ENCODE measurements around the gene CLIC3. TPM values are rescaled to one million over a fixed set of nuclear protein-coding genes. Genes with fewer than 3 reads are reported as not detected.

Gene CLIC3
- total RNA-seq, 4 donors from 2014 or later = 0.36 TPM; not detected in 3

DNA sequence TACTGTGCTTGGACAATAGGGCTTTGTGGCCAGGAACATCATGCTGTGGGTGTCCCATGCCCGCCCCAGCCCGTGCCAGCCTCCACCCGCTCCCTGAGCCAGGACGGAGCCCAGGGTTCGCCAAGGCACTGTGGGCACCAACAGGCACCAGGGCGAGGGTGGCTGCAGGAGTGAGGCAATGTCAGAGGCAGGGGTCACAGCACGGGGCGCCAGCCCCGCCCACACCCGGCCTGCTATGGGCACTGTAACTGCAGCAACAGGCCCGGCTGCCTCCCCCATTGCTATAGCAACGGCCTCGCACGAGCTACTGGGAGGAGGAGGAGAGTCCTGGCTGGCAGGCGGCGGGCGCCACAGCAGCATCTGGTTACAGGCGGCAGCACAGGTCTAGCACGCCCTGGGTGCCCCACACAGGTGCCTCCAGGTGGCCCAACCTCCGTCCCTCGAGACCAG is 29.2 kb upstream of the CLIC3 start:
- H3K4me1 ChIP-seq = peaks cover 20 to 23% of the 10 kb centered on the region in 2 donors
- DNase-seq (no peak), ATAC-seq (no peak)
- H3K4me3 ChIP-seq = no peak overlapping the region
- no peaks in the 10 kb centered on the region for H3K9me3 ChIP-seq
- H3K36me3 ChIP-seq = peaks cover 0 to 8% of the 10 kb centered on the region in 2 donors
- in situ Hi-C loops (cut with MboI; ENCODE audit: low sequenced_read_pairs in 4 of 4) (no loop called here), intact Hi-C loops (cut with DNase I; ENCODE audit: low total_unique reads) (loop anchor here (5.0 kb wide), 1 partner anchor 178 kb away; the partner anchor contains the start of gene PHPT1)
- TF ChIP-seq POLR2A (IDR thresholded peaks at IDR 0.05) = no peak
- TF ChIP-seq, protein P1, sequence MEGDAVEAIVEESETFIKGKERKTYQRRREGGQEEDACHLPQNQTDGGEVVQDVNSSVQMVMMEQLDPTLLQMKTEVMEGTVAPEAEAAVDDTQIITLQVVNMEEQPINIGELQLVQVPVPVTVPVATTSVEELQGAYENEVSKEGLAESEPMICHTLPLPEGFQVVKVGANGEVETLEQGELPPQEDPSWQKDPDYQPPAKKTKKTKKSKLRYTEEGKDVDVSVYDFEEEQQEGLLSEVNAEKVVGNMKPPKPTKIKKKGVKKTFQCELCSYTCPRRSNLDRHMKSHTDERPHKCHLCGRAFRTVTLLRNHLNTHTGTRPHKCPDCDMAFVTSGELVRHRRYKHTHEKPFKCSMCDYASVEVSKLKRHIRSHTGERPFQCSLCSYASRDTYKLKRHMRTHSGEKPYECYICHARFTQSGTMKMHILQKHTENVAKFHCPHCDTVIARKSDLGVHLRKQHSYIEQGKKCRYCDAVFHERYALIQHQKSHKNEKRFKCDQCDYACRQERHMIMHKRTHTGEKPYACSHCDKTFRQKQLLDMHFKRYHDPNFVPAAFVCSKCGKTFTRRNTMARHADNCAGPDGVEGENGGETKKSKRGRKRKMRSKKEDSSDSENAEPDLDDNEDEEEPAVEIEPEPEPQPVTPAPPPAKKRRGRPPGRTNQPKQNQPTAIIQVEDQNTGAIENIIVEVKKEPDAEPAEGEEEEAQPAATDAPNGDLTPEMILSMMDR (IDR thresholded peaks at IDR 0.05 in 4 of 5, conservative IDR thresholded peaks at IDR 0.05 in 1 of 5) = no peak
- H3K27me3 ChIP-seq = no peaks in the 10 kb centered on the region
- H3K27ac ChIP-seq = no peak overlapping the region

DNA sequence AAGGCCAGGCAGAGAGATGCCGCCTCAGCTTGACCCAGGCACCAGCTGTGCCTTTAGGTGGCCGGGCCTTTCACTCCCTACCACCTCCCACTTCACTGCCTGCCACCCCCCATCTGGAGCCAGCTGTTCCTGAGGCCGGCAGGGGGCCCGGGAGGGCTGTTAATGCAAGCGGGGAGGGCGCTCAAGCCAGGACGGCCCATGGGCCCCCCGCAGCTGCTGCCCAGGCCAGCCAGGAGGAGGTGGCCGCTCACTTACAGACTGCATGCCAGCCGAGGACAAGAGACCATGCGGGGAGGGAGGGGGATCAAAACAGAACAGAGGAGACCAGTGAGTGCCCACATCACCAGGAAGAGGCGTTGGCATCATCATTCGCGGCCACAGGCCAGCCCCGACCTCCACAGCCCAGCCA is 27.2 kb upstream of the CLIC3 start:
- H3K27me3 ChIP-seq = no peaks in the 10 kb centered on the region
- TF ChIP-seq POLR2A (IDR thresholded peaks at IDR 0.05) = no peak
- TF ChIP-seq, protein P1 (IDR thresholded peaks at IDR 0.05 in 4 of 5, conservative IDR thresholded peaks at IDR 0.05 in 1 of 5) = no peak
- H3K36me3 ChIP-seq = peaks cover 0 to 8% of the 10 kb centered on the region in 2 donors
- no peaks in the 10 kb centered on the region for H3K9me3 ChIP-seq
- ATAC-seq (no peak), DNase-seq (no peak)
- H3K4me3 ChIP-seq = no peak overlapping the region
- in situ Hi-C loops (cut with MboI; ENCODE audit: low sequenced_read_pairs in 4 of 4) (no loop called here), intact Hi-C loops (cut with DNase I; ENCODE audit: low total_unique reads) (no loop called here)
- no peak overlapping the region for H3K27ac ChIP-seq
- H3K4me1 ChIP-seq = peaks cover 12 to 16% of the 10 kb centered on the region in 2 donors

DNA sequence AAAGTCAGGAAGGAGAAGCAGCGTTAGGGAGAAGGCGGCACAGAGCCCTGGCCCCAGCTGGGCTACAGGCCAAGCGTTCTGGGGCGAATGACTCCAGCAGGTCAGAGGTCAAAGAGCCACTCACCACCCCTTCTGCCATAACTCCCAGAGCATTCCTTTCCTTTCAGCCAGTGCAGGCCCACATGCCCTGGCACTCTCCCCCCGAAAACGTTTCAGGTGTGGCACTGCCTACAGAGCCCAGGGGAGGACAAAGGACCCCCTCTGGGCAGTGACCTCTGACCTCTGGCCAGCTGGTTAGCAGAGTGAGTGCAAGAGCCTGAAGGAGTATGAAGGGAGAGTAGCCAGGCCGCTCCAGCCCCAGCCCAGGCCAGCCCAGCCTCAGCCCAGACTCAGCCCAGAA is 26.8 kb upstream of the CLIC3 start:
- no peaks in the 10 kb centered on the region for H3K27me3 ChIP-seq
- ATAC-seq (no peak), DNase-seq (no peak)
- H3K36me3 ChIP-seq = peaks cover 0 to 8% of the 10 kb centered on the region in 2 donors
- no peak overlapping the region for H3K27ac ChIP-seq
- TF ChIP-seq POLR2A (IDR thresholded peaks at IDR 0.05) = no peak
- TF ChIP-seq, protein P1 (IDR thresholded peaks at IDR 0.05 in 4 of 5, conservative IDR thresholded peaks at IDR 0.05 in 1 of 5) = no peak
- no peaks in the 10 kb centered on the region for H3K9me3 ChIP-seq
- in situ Hi-C loops (cut with MboI; ENCODE audit: low sequenced_read_pairs in 4 of 4) = no loop called here
- H3K4me1 ChIP-seq = peaks cover 10 to 13% of the 10 kb centered on the region in 2 donors
- intact Hi-C loops (cut with DNase I; ENCODE audit: low total_unique reads) = no loop called here
- no peak overlapping the region for H3K4me3 ChIP-seq

DNA sequence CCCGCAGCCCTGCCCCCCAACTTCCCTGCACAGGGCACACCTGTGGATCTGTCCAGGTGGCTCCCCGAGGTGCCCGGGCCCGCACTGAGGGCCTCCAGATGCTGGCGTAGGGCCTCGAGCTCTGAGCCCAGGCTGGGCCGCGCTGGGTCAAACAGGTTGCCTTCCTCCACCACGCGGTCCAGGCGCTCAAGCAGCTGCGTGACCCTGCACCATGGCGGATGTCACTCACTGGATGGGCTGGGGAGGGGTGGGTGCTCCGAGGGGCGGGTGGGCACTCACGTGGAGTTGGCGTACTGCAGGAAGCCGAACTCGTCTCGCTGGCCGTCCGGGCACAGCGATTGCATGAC is 26.3 kb upstream of the CLIC3 start:
- H3K4me3 ChIP-seq = no peak overlapping the region
- H3K4me1 ChIP-seq = peaks cover 10 to 13% of the 10 kb centered on the region in 2 donors
- DNase-seq = no peak
- H3K27ac ChIP-seq = no peak overlapping the region
- no peak for ATAC-seq
- intact Hi-C loops (cut with DNase I; ENCODE audit: low total_unique reads) (no loop called here), in situ Hi-C loops (cut with MboI; ENCODE audit: low sequenced_read_pairs in 4 of 4) (no loop called here)
- peaks cover 0 to 8% of the 10 kb centered on the region in 2 donors for H3K36me3 ChIP-seq
- TF ChIP-seq, protein P1 (IDR thresholded peaks at IDR 0.05 in 4 of 5, conservative IDR thresholded peaks at IDR 0.05 in 1 of 5) = no peak
- no peak for TF ChIP-seq POLR2A (IDR thresholded peaks at IDR 0.05)
- H3K27me3 ChIP-seq = no peaks in the 10 kb centered on the region
- no peaks in the 10 kb centered on the region for H3K9me3 ChIP-seq
